ENCODE measurements around the gene SPINK6.

DNA sequence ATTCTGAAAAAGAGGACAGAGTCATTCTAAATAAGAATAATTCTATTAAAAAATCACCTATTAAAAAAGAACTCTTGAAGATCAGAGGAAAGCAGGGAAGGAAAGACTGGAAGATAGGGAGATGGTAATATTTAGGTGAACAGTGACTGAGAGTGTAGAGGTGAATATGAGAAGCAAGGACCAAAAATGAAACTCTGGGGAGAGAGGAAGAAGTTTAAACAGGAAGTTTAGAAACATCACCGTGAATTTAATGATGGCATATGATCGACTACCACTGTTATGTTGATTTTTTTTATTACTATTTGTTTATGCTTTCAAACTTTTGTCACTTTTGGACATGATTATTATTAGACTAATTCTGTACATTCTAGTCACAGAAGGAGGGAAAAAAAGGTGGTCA is 1.7 kb upstream of the SPINK6 start:
- TF ChIP-seq POLR2A (IDR thresholded peaks at IDR 0.05): no peak
- TF ChIP-seq, protein P1, sequence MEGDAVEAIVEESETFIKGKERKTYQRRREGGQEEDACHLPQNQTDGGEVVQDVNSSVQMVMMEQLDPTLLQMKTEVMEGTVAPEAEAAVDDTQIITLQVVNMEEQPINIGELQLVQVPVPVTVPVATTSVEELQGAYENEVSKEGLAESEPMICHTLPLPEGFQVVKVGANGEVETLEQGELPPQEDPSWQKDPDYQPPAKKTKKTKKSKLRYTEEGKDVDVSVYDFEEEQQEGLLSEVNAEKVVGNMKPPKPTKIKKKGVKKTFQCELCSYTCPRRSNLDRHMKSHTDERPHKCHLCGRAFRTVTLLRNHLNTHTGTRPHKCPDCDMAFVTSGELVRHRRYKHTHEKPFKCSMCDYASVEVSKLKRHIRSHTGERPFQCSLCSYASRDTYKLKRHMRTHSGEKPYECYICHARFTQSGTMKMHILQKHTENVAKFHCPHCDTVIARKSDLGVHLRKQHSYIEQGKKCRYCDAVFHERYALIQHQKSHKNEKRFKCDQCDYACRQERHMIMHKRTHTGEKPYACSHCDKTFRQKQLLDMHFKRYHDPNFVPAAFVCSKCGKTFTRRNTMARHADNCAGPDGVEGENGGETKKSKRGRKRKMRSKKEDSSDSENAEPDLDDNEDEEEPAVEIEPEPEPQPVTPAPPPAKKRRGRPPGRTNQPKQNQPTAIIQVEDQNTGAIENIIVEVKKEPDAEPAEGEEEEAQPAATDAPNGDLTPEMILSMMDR (IDR thresholded peaks at IDR 0.05): no peak
